Endometrial microvascular endothelial cells (primary cell): ENCODE results near the gene OOEP. TPM values are rescaled to one million over a fixed set of nuclear protein-coding genes. Genes with fewer than 3 reads are reported as not detected.

Experiments
- in situ Hi-C: cut with HindIII; loops from 2 replicates; pipeline ENCODE4 v1.10.0; 2017; ENCODE audit warnings: low sequenced_read_pairs, low pct_unique_long_range_greater_than_20kb; ENCODE audit errors: inconsistent ontology term
- total RNA-seq: library from RNA; depleted of rRNA; stranded (reverse); fragments of >200 nt; gene quantifications from one replicate; pipeline ENCODE4 v1.2.3, GENCODE V29; 2015; ENCODE audit errors: inconsistent ontology term

Gene OOEP
- total RNA-seq, 1 donor from 2014 or later = not detected

- in situ Hi-C loops = no loop called here
These were observed 540 bp downstream of the OOEP start for GRCh38 chr6:73369157-73369556.

DNA sequence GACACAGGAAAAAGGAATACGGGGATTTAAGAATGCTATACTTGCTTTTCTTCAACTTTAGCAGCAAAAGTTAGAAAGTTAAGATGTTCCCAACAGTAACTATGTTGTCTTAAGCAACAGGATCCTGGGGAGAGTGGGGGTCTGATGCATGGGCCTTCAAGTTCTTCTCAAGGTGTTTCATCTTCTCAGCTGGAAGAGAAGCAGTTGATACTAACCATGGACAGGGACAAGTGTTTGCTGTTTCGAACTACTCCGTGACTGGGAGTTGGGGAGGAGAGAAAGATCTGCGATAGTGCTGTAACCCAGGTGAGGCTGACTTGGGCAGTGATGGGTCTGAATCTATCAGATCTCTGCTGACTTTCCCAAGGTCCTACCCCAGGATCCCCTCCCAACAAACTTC lies 1.0 kb downstream of the OOEP start:
- in situ Hi-C loops = no loop called here

DNA sequence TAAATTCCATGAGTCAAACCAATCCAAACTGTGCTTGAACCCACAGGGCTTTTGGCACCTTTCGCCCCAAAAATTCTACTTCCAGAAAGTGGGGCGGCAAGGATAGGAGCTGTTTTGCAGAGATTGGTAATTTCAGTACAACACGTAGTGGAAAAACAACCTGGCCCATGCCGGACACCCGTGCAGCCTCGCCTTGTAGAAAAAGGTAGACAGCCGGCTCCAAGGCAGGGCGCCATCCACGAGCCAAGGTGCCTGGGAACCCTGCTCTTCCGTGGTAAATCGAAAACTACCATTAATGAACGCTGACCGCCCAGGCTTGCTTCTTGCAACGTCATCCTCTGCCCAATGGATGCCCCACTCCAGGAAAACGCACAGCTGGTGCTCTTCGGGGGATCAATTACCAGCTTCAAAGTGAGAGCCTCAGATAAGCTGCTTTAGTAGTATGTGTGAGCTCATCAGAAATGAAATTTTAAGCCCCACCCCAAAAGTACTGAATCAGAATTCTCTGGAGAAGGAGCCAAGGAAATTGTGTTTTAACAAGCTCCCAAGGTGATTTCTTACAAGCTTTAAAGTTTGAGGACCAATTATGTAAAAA lies 1.8 kb downstream of the OOEP start:
- in situ Hi-C loops = no loop called here

GRCh38 chr6:73364549-73364948 lies 5.1 kb downstream of the OOEP start:
- in situ Hi-C loops = no loop called here

DNA sequence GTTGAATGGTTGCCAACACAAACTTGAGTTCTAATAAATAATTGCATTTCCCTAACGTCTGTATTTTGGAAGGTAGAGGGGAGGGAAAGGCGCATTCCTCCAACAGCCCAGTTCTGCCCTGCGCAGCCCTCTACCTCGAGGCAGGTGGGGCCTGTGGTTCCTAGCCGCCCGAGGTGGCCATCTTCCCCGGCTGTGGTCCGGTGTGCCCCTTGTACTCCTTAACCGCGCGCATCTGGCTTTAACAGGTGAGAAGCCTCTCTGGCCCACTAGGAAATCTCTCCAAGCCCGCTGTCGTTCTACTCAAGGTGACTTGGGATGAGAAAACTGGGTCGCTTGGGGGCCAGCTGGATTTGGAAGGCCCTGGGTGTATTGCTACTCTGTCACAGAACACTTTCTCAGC lies 5.6 kb downstream of the OOEP start:
- in situ Hi-C loops = no loop called here

DNA sequence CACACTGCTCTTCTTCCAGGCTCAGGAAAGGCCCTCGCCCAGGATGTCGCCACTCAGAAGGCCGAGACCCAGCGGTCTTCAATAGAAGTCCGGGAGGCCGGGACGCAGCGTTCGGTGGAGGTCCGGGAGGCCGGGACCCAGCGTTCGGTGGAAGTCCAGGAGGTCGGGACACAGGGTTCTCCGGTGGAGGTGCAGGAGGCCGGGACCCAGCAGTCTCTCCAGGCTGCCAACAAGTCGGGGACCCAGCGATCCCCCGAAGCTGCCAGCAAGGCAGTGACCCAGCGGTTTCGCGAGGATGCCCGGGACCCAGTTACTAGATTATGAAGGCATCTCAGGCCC lies 6.2 kb downstream of the OOEP start:
- in situ Hi-C loops = no loop called here

DNA sequence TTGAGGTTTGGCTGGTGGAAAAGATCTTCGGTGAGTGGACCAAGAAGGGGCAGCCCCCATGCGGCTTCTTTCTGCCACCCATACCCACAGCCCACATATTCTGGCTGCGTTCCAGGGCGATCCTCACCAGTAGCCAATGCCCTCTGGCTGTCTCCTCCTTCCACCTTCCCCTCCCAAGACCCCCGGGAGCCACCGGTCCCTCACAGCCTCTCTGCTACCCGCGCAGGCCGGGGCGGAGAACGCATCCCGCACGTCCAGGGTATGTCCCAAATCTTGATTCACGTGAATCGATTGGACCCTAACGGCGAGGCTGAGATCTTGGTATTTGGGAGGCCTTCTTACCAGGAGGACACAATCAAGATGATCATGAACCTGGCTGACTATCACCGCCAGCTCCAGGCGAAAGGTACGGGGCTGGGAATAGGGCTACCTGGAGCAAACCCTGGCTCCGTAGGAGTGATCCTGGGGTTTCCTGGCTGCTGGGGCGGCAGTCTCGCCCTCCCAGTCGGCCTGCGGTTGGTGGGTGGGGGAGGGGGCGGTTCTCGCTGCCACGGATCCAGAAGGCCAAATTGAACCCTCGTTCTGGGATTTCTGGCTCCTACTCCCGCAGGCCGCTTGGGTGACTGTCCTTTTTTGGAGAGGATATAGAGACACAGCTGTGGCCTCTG lies 6.7 kb downstream of the OOEP start:
- in situ Hi-C loops = no loop called here

- in situ Hi-C loops = no loop called here
These were observed 7.3 kb downstream of the OOEP start, which contains the start of gene KHDC3L for GRCh38 chr6:73362358-73362757. TSS of gene KHDC3L (plus strand) at chr6:73362658. CDS start at chr6:73362730, 72 bp downstream.

- in situ Hi-C loops = no loop called here
These were observed 15.8 kb downstream of the OOEP start, which contains the start of gene DPPA5 for GRCh38 chr6:73353636-73354593. TSS of gene DPPA5 (minus strand) at chr6:73354276. CDS start at chr6:73354225, 51 bp downstream.

- in situ Hi-C loops = no loop called here
These were observed 20.4 kb downstream of the OOEP start for GRCh38 chr6:73349311-73349710.

DNA sequence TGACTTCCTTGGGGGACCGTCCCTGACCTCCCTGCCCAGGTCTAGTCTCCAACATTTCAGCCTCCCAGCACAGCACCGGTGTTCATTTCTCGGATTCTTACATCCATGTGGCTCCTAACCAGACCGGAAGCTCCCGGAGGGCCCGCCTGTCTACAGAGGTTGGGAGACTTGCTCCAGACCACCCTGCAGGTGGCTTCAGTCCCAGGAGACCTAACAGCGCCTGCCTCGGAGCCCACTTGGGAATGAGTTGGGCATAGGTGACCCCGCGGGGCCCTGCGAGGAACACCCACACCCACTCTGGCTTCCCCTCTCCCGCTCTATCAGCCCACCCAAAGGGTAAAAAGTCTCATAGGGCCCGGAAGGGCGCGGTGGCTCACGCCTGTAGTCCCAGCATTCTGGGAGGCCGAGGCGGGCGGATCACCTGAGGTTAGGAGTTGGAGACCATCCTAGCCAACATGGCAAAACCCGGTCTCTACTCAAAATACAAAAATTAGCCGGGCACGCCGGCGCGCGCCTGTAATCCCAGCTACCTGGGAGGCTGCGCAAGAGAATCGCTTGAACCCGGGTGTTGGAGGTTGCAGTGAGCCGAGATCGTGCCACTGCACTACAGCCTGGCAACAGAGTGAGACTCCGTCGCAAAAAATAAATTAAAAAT lies 21.0 kb downstream of the OOEP start:
- in situ Hi-C loops = no loop called here

DNA sequence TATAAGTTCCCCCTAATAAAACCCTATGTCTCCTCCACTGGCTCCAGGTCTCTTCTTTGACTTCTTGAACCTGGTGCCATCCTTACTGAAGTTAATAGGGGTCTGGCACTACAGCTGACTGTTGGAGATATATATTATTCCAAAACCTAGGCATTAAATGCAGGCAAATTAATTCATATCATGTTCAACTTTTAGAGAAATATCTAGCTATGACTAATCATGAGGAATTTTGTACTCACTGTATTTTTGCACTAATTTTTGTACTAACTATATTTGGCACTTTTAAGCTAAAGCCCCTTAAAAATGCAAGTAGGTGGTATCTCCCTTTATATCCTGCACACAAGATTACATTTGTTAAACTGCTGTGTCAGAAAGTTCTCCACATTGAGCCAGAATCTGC lies 26.5 kb downstream of the OOEP start:
- in situ Hi-C loops = no loop called here

GRCh38 chr6:73342174-73342573 lies 27.5 kb downstream of the OOEP start:
- in situ Hi-C loops = no loop called here

- in situ Hi-C loops = no loop called here
These were observed 28.4 kb downstream of the OOEP start for GRCh38 chr6:73341335-73341734.

- in situ Hi-C loops = no loop called here
These were observed 29.6 kb downstream of the OOEP start for GRCh38 chr6:73340048-73340447.

- in situ Hi-C loops = no loop called here
These were observed 30.4 kb downstream of the OOEP start for GRCh38 chr6:73339340-73339739.

GRCh38 chr6:73329201-73329600 lies 40.5 kb downstream of the OOEP start:
- in situ Hi-C loops = no loop called here

GRCh38 chr6:73328790-73329189 lies 40.9 kb downstream of the OOEP start:
- in situ Hi-C loops = no loop called here

- in situ Hi-C loops = no loop called here
These were observed 44.0 kb downstream of the OOEP start for GRCh38 chr6:73325656-73326055.
